RWPE1 (cell line): ENCODE results near the gene SRD5A2.
"Not testable (repeated sequence)": the region's sequence is repeated elsewhere in the genome, so short reads cannot be mapped to it uniquely, and the experiment has no call there.

Source experiments
- CTCF ChIA-PET: fragments of 350-600 bp; sonication (Branson Sonifier 250); formaldehyde crosslinking; extraction: SDS; loops from one replicate; lab custom pipeline; 2021; lab: Yijun Ruan, JAX
- POLR2A ChIA-PET: fragments of 400-600 bp; formaldehyde crosslinking; extraction: SDS; loops from one replicate; lab custom pipeline; 2020; ENCODE audit warnings: antibody characterized with exemption; ENCODE audit not compliant: low non-redundant PET; lab: Yijun Ruan, JAX
- DNase-seq: peaks from one replicate; pipeline ENCODE4 v3.0.0; 2012; ENCODE audit warnings: low spot score
- H3K27ac ChIP-seq: fragments of 450-650 bp; 2 replicates; pipeline ENCODE4 v1.5.1; 2017
- CTCF ChIP-seq: fragments of 450-650 bp; conservative IDR thresholded peaks from 2 replicates; pipeline ENCODE4 v1.5.1; 2017; ENCODE audit warnings: low read depth, mild to moderate bottlenecking

The SRD5A2 gene

GRCh38 chr2:31496451-31496874 is 84.3 kb downstream of the SRD5A2 start:
- 0 out of 2 replicates have a peak, but pooled peaks have one; percentile 7 for TF ChIP-seq CTCF
- DNase-seq, CTCF ChIA-PET, POLR2A ChIA-PET: not testable (repeated sequence)
- H3K27ac ChIP-seq, result peak overlapping the region; percentile 76

- DNase-seq, result peak; percentile 8
- H3K27ac ChIP-seq, POLR2A ChIA-PET: not testable (repeated sequence)
- CTCF ChIA-PET, result interaction anchor here (0.6 to 0.7 kb wide), 2 partner anchors 12 to 13 kb away, joined by 3 to 6 read pairs; no protein-coding TSS in a partner anchor
Measured at GRCh38 chr2:31489339-31489738, 91.4 kb downstream of the SRD5A2 start.

GRCh38 chr2:31483246-31483645 is 97.5 kb downstream of the SRD5A2 start:
- H3K27ac ChIP-seq, result no peak overlapping the region
- no peak for DNase-seq
- ChIA-PET POLR2A (no interaction called here), CTCF (no interaction called here)
- no peak for TF ChIP-seq CTCF

- ChIA-PET POLR2A (no interaction called here), CTCF (no interaction called here)
- no peak for DNase-seq
- no peak overlapping the region for H3K27ac ChIP-seq
- TF ChIP-seq CTCF, result no peak
Measured at GRCh38 chr2:31476511-31477180, 104.1 kb downstream of the SRD5A2 start.

GRCh38 chr2:31475692-31476091 is 105.0 kb downstream of the SRD5A2 start:
- DNase-seq, result peak; percentile 7
- POLR2A ChIA-PET, result no interaction called here
- CTCF ChIA-PET, result interaction anchor here (0.6 kb wide), 1 partner anchor 13 kb away, joined by 3 read pairs; no protein-coding TSS in a partner anchor
- no peak overlapping the region for H3K27ac ChIP-seq
- TF ChIP-seq CTCF, result no peak

GRCh38 chr2:31474296-31474695 is 106.4 kb downstream of the SRD5A2 start:
- no peak for DNase-seq
- TF ChIP-seq CTCF, result no peak
- POLR2A ChIA-PET, result no interaction called here
- CTCF ChIA-PET, result no interaction called here
- H3K27ac ChIP-seq, result no peak overlapping the region
